ENCODE measurements around the gene STX1A.

STX1A gene

GRCh38 chr7:73668103-73668885 lies 51.2 kb downstream of the STX1A start (continued):
- TF ChIP-seq ZBTB10 (tag by site-specific recombination; IDR thresholded peaks at IDR 0.05) (peak; percentile 75), KLF9 (tag by site-specific recombination; IDR thresholded peaks at IDR 0.05; ENCODE audit: low read depth) (peak; percentile 72), ZNF148 (tag by site-specific recombination; IDR thresholded peaks at IDR 0.05; ENCODE audit: borderline replicate concordance) (no peak), ZNF670 (tag by site-specific recombination; IDR thresholded peaks at IDR 0.05; ENCODE audit: low read depth) (no peak), ZBTB7A (tag by site-specific recombination; IDR thresholded peaks at IDR 0.05; ENCODE audit: low read depth) (0 out of 2 replicates have a peak, but pooled peaks have one; percentile 20), INSM2 (tag by site-specific recombination; IDR thresholded peaks at IDR 0.05) (no peak), ZBTB17 (tag by site-specific recombination; IDR thresholded peaks at IDR 0.05) (no peak), ZSCAN16 (tag by site-specific recombination; IDR thresholded peaks at IDR 0.05) (no peak), YY2 (tag by site-specific recombination; IDR thresholded peaks at IDR 0.05) (no peak), ZNF837 (tag by site-specific recombination; IDR thresholded peaks at IDR 0.05) (no peak), ZNF629 (tag by site-specific recombination; IDR thresholded peaks at IDR 0.05) (no peak), ZNF18 (tag by site-specific recombination; IDR thresholded peaks at IDR 0.05) (no peak), ZFP69B (tag by site-specific recombination; IDR thresholded peaks at IDR 0.05) (no peak), IKZF3 (tag by site-specific recombination; IDR thresholded peaks at IDR 0.05) (no peak), GLIS1 (tag by site-specific recombination; IDR thresholded peaks at IDR 0.05) (peak; percentile 89), ZNF521 (tag by site-specific recombination; IDR thresholded peaks at IDR 0.05) (no peak), ZNF48 (tag by site-specific recombination; IDR thresholded peaks at IDR 0.05) (no peak), ZNF560 (tag by site-specific recombination; IDR thresholded peaks at IDR 0.05; ENCODE audit: borderline replicate concordance) (no peak), PRDM10 (tag by site-specific recombination; IDR thresholded peaks at IDR 0.05) (no peak), ZNF266 (tag by site-specific recombination; IDR thresholded peaks at IDR 0.05; ENCODE audit: low read depth) (no peak), ELK4 (IDR thresholded peaks at IDR 0.05; ENCODE audit: borderline replicate concordance, low read depth, low read length) (no peak), ZBTB21 (tag by site-specific recombination; IDR thresholded peaks at IDR 0.05) (no peak), ZEB2 (tag by site-specific recombination; IDR thresholded peaks at IDR 0.05) (peak; percentile 25; the same call in 1 of the 2 replicates)

All from HEK293 (cell line).